Measurements from ENCODE around the gene SPTLC2. TPM values are rescaled to one million over a fixed set of nuclear protein-coding genes. Genes with fewer than 3 reads are reported as not detected.

SPTLC2 gene
- total RNA-seq, 1 experiment from 2014 or later: 44.7 TPM

GRCh38 chr14:77523109-77523508 is 93.3 kb downstream of the SPTLC2 start:
- CTCF ChIA-PET: no interaction called here
- Histone ChIP-seq H3K27me3 (ENCODE audit: insufficient read depth, low read length) (no peaks in the 10 kb centered on the region), H4K20me1 (ENCODE audit: insufficient read depth) (no peaks in the 10 kb centered on the region), H3K4me1 (ENCODE audit: control insufficient read depth in 1 of 2, insufficient read depth in 2 of 2, low read length in 2 of 2) (no peaks in the 10 kb centered on the region), H2AFZ (ENCODE audit: low read depth, low read length, poor library complexity, severe bottlenecking) (no peak overlapping the region), H3K9me2 (ENCODE audit: insufficient read depth) (no peaks in the 10 kb centered on the region), H3K4me2 (ENCODE audit: low read length) (no peak overlapping the region), H3K9ac (ENCODE audit: low read length) (no peak overlapping the region), H3K36me3 (ENCODE audit: control insufficient read depth in 1 of 2, insufficient read depth in 2 of 2, low read length in 2 of 2) (no peaks in the 10 kb centered on the region), H3K4me3 (replicated peaks in 1 of 2; ENCODE audit: low read depth in 1 of 2, low read length in 2 of 2) (no peak overlapping the region), H3K27ac (ENCODE audit: low read depth, low read length) (no peak overlapping the region), H3K9me3 (ENCODE audit: control insufficient read depth in 1 of 2, insufficient read depth in 1 of 2, low read depth in 1 of 2, low read length in 2 of 2) (no peaks in the 10 kb centered on the region), H3K79me2 (ENCODE audit: insufficient read depth, low read length) (no peaks in the 10 kb centered on the region; the same call in 1 of the 2 replicates)
- intact Hi-C loops (cut with micrococcal nuclease): no loop called here
- DNase-seq (ENCODE audit: low read depth, low spot score): no peak
- POLR2A ChIA-PET: no interaction called here
- RAD21 ChIA-PET (ENCODE audit: low non-redundant PET in 1 of 2, low total read pairs in 2 of 2, uncharacterized antibody in 2 of 2, unreplicated experiment in 2 of 2): no interaction called here
- no TSS peak for BruUV-seq (replicated peaks)
- ATAC-seq: no peak
- TF ChIP-seq EZH2phosphoT487 (IDR thresholded peaks at IDR 0.05; ENCODE audit: borderline replicate concordance) (no peak), POLR2A (IDR thresholded peaks at IDR 0.05; ENCODE audit: borderline replicate concordance, extremely low read depth, insufficient read depth, insufficient read length) (no peak), FOSL1 (IDR thresholded peaks at IDR 0.05; ENCODE audit: low read depth) (no peak), EZH2 (IDR thresholded peaks at IDR 0.05) (no peak), CEBPB (IDR thresholded peaks at IDR 0.05; ENCODE audit: low read depth) (no peak), RAD21 (IDR thresholded peaks at IDR 0.05; ENCODE audit: low read depth) (no peak), SIN3A (IDR thresholded peaks at IDR 0.05; ENCODE audit: low read depth) (no peak), SRF (IDR thresholded peaks at IDR 0.05; ENCODE audit: low read depth) (no peak)

- no peaks in the 10 kb centered on the region for H3K9me3 ChIP-seq (ENCODE audit: control insufficient read depth in 1 of 2, insufficient read depth in 1 of 2, low read depth in 1 of 2, low read length in 2 of 2)
- ChIA-PET RAD21 (ENCODE audit: low non-redundant PET in 1 of 2, low total read pairs in 2 of 2, uncharacterized antibody in 2 of 2, unreplicated experiment in 2 of 2) (no interaction called here), POLR2A (interaction anchor here (0.5 kb wide), 1 partner anchor 60 kb away, joined by 3 read pairs; no protein-coding TSS in a partner anchor), CTCF (no interaction called here)
- no peaks in the 10 kb centered on the region for H3K9me2 ChIP-seq (ENCODE audit: insufficient read depth)
- no peak overlapping the region for H3K4me3 ChIP-seq (replicated peaks in 1 of 2; ENCODE audit: low read depth in 1 of 2, low read length in 2 of 2)
- intact Hi-C loops (cut with micrococcal nuclease): no loop called here
- BruUV-seq (replicated peaks): no TSS peak
- no peaks in the 10 kb centered on the region for H4K20me1 ChIP-seq (ENCODE audit: insufficient read depth)
- H3K4me1 ChIP-seq (ENCODE audit: control insufficient read depth in 1 of 2, insufficient read depth in 2 of 2, low read length in 2 of 2): no peaks in the 10 kb centered on the region
- H3K27me3 ChIP-seq (ENCODE audit: insufficient read depth, low read length): no peaks in the 10 kb centered on the region
- ATAC-seq (no peak), DNase-seq (ENCODE audit: low read depth, low spot score) (no peak)
- H3K36me3 ChIP-seq (ENCODE audit: control insufficient read depth in 1 of 2, insufficient read depth in 2 of 2, low read length in 2 of 2): peaks cover 4 to 7% of the 10 kb centered on the region in 2 experiments; a peak in 1 of 4 replicates
- H2AFZ ChIP-seq (ENCODE audit: low read depth, low read length, poor library complexity, severe bottlenecking): no peak overlapping the region
- H3K4me2 ChIP-seq (ENCODE audit: low read length): no peak overlapping the region
- no peaks in the 10 kb centered on the region for H3K79me2 ChIP-seq (ENCODE audit: insufficient read depth, low read length)
- H3K27ac ChIP-seq (ENCODE audit: low read depth, low read length): no peak overlapping the region
- no peak overlapping the region for H3K9ac ChIP-seq (ENCODE audit: low read length)
- TF ChIP-seq RAD21 (IDR thresholded peaks at IDR 0.05; ENCODE audit: low read depth) (no peak), EZH2phosphoT487 (IDR thresholded peaks at IDR 0.05; ENCODE audit: borderline replicate concordance) (no peak), SRF (IDR thresholded peaks at IDR 0.05; ENCODE audit: low read depth) (no peak), ZNF274 (IDR thresholded peaks at IDR 0.05; ENCODE audit: low read depth, low read length) (no peak), TCF7L2 (IDR thresholded peaks at IDR 0.05; ENCODE audit: borderline replicate concordance, extremely low read depth, insufficient read depth, insufficient read length) (no peak), ELF1 (IDR thresholded peaks at IDR 0.05; ENCODE audit: borderline replicate concordance, low read depth) (no peak), REST (IDR thresholded peaks at IDR 0.05; ENCODE audit: low read depth) (no peak), CBX3 (IDR thresholded peaks at IDR 0.05; ENCODE audit: low read depth) (no peak), JUND (IDR thresholded peaks at IDR 0.05) (no peak), POLR2A (IDR thresholded peaks at IDR 0.05; ENCODE audit: borderline replicate concordance, extremely low read depth, insufficient read depth, insufficient read length) (no peak), ZFX (IDR thresholded peaks at IDR 0.05) (no peak), FOSL1 (IDR thresholded peaks at IDR 0.05; ENCODE audit: low read depth) (no peak)
- TF ChIP-seq, protein P1, sequence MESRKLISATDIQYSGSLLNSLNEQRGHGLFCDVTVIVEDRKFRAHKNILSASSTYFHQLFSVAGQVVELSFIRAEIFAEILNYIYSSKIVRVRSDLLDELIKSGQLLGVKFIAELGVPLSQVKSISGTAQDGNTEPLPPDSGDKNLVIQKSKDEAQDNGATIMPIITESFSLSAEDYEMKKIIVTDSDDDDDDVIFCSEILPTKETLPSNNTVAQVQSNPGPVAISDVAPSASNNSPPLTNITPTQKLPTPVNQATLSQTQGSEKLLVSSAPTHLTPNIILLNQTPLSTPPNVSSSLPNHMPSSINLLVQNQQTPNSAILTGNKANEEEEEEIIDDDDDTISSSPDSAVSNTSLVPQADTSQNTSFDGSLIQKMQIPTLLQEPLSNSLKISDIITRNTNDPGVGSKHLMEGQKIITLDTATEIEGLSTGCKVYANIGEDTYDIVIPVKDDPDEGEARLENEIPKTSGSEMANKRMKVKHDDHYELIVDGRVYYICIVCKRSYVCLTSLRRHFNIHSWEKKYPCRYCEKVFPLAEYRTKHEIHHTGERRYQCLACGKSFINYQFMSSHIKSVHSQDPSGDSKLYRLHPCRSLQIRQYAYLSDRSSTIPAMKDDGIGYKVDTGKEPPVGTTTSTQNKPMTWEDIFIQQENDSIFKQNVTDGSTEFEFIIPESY (IDR thresholded peaks at IDR 0.05; ENCODE audit: extremely low read depth, insufficient replicate concordance, low read length): no peak
These were observed 95.9 kb downstream of the SPTLC2 start for GRCh38 chr14:77520555-77520954.
